ENCODE results near the gene SMAD9. TPM values are rescaled to one million over a fixed set of nuclear protein-coding genes. Genes with fewer than 3 reads are reported as not detected.

SMAD9 gene
- total RNA-seq, 2 experiments from 2014 or later, result not detected

DNA sequence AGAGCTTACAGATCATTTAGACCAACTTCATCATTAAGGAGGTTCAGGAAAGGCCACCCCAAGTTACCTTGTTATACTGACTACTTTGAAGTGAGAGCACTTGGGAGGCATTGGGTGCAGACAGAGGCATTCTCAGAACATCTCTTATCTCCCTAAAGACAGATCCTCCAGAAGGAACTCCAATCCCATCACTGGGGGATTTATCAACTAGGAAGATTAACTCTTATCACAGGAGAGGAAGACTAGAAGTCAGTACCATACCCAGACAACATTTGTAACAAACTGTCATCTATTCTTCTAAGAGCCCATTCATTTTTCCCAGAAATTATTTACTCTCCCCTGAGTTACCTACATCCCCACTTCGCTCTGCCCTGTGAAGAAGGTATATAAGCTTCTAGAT lies 106.8 kb downstream of the SMAD9 start:
- DNase-seq (no peak), ATAC-seq (ENCODE audit: low read depth) (no peak)
- POLR2A ChIA-PET, result no interaction called here
- Mint-ChIP-seq H3K9me3 (no peaks in the 10 kb centered on the region), H3K36me3 (no peaks in the 10 kb centered on the region), H3K27ac (no peak overlapping the region), H3K4me1 (peaks cover 4% of the 10 kb centered on the region), H3K27me3 (peaks cover 36% of the 10 kb centered on the region), H3K4me3 (no peak overlapping the region)

DNA sequence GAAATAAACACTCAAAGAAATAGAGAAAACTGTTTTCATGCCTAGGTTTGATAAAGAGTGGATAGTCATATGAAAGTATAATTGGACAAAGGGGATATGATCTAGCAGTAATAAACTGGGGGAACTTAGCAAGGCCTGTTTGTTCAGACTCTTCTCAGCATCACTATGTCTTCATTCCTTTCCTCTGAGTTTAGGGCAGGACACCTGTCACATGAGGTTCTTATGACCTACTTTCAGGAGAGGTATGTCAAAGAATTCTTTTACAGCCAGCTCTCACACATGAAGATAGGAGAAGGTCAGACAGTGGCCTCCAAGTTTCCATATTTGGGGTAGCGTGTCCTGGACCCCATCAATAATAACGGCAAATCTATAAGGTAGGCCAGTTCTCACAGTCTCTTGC lies 112.4 kb downstream of the SMAD9 start:
- POLR2A ChIA-PET, result no interaction called here
- Mint-ChIP-seq H3K27ac (no peak overlapping the region), H3K4me1 (no peaks in the 10 kb centered on the region), H3K9me3 (no peaks in the 10 kb centered on the region), H3K36me3 (no peaks in the 10 kb centered on the region), H3K4me3 (no peak overlapping the region), H3K27me3 (peaks cover 45% of the 10 kb centered on the region)
- ATAC-seq (ENCODE audit: low read depth), result no peak
- DNase-seq, result no peak

DNA sequence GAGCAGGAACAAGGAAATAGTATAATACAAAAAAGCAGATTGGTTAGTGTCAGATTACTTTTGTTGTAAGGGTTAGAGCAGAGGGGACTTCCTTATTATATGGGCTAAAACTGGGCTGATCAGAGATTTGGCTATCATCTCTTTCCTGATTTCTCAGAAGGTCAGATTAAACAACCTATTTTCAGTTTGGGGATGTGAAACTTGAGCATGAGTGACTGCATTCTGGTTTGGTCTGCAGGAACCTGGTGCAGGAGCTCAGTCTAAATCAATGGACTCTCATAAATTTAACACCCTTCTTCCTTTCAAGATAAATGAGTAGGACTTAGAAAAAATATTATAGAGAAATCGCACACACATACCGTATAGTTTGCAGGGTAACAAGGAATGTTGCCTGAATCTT lies 113.9 kb downstream of the SMAD9 start:
- POLR2A ChIA-PET, result no interaction called here

DNA sequence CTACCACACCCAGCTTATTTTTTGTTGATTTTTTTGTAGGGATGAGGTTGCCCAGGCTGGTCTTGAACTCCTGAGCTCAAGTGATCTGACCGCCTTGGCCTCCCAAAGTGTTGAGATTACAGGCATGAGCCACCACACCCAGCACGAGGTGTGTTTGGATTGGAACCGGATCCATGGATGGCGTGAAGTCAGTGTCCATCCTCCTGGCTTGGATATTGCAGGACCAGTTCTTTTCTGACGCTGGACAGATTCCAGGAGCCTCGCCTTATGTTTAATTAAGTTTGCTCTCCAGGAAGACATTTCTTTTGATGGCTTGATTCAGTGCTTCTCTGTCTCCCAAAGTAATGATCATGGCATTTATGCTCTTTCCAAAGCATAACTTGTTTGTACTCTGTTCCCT lies 115.5 kb downstream of the SMAD9 start:
- POLR2A ChIA-PET, result no interaction called here
- no peaks in the 10 kb centered on the region for H3K36me3 Mint-ChIP-seq

More for the DNA sequence above, 113.9 kb downstream of the SMAD9 start:
- ATAC-seq (ENCODE audit: low read depth) (no peak), DNase-seq (no peak)
- Mint-ChIP-seq H3K4me1 (no peaks in the 10 kb centered on the region), H3K4me3 (no peak overlapping the region), H3K9me3 (no peaks in the 10 kb centered on the region), H3K27me3 (peaks cover 38% of the 10 kb centered on the region), H3K27ac (no peak overlapping the region), H3K36me3 (no peaks in the 10 kb centered on the region)

DNA sequence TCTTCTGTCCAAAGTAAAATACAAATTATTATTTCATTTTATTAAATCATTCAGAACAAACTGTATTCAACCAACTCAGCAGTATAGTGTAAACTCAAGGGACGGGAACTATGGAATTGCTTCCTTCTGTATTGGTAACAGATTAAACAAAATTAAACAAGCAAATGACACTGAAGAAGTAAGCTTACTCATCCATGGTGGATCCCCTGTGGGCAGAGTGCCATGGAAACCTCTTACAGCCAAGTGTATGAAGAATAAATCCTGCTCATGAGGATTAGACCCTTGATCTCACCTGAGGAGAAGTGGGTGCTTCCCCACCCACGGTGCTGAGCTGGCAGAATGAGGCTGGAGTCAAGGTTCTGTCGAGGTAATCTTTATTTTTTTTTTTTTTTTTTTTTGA lies 119.0 kb downstream of the SMAD9 start:
- no peaks in the 10 kb centered on the region for H3K9me3 Mint-ChIP-seq
- no peak for DNase-seq
- H3K4me3 Mint-ChIP-seq, result no peak overlapping the region
- ATAC-seq (ENCODE audit: low read depth), result no peak
- H3K27me3 Mint-ChIP-seq, result peaks cover 19% of the 10 kb centered on the region
- no peaks in the 10 kb centered on the region for H3K4me1 Mint-ChIP-seq
- H3K36me3 Mint-ChIP-seq, result no peaks in the 10 kb centered on the region
- POLR2A ChIA-PET, result no interaction called here
- H3K27ac Mint-ChIP-seq, result no peak overlapping the region

More for the DNA sequence above, 115.5 kb downstream of the SMAD9 start:
- H3K4me3 Mint-ChIP-seq, result no peak overlapping the region
- ATAC-seq (ENCODE audit: low read depth) (no peak), DNase-seq (no peak)
- H3K9me3 Mint-ChIP-seq, result no peaks in the 10 kb centered on the region
- H3K4me1 Mint-ChIP-seq, result no peaks in the 10 kb centered on the region
- H3K27me3 Mint-ChIP-seq, result peaks cover 31% of the 10 kb centered on the region
- H3K27ac Mint-ChIP-seq, result no peak overlapping the region

DNA sequence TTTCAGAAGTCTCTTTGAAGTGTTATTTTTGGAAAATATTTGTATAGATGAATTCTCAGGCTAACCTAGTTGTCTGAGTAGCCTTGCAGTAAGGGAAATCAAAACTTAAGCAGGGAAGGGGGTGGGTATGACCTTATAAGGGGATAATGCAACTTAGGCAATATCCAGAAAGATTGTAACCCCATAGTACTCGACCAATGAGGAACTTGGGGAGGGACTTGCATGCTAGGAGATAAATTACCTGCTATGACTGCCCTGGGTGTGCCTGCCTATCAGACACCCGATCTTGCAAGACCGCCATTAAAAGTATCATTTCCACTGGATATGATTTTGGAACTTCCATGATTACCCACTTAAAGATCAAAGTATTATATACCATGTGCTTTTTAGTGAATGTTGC lies 124.0 kb downstream of the SMAD9 start:
- H3K27ac Mint-ChIP-seq, result no peak overlapping the region
- peaks cover 15% of the 10 kb centered on the region for H3K27me3 Mint-ChIP-seq
- ATAC-seq (ENCODE audit: low read depth) (no peak), DNase-seq (no peak)
- no peaks in the 10 kb centered on the region for H3K4me1 Mint-ChIP-seq
- no peaks in the 10 kb centered on the region for H3K9me3 Mint-ChIP-seq
- no peak overlapping the region for H3K4me3 Mint-ChIP-seq
- no peaks in the 10 kb centered on the region for H3K36me3 Mint-ChIP-seq
- POLR2A ChIA-PET, result no interaction called here

DNA sequence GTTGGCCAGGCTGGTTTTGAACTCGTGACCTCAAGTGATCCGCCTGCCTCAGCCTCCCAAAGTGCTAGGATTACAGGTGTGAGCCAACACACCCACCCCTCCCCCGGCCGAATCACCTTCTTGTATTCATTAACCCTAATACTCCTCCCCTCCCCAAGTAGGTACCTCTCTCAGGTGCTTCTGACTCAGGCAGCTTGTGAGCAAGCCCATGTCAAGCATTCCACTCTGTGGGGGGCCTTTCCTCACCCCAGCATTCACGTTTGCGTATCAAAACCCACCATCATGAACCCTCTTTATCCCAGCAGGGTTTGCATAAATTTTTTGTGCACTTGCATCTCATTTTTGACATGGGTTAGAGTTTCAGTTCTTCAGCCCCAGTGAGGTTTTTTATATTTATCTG lies 124.6 kb downstream of the SMAD9 start:
- H3K9me3 Mint-ChIP-seq, result no peaks in the 10 kb centered on the region
- no peak for ATAC-seq (ENCODE audit: low read depth)
- H3K4me1 Mint-ChIP-seq, result no peaks in the 10 kb centered on the region
- H3K36me3 Mint-ChIP-seq, result no peaks in the 10 kb centered on the region
- POLR2A ChIA-PET, result no interaction called here
- H3K4me3 Mint-ChIP-seq, result no peak overlapping the region
- no peak for DNase-seq
- no peak overlapping the region for H3K27ac Mint-ChIP-seq
- peaks cover 18% of the 10 kb centered on the region for H3K27me3 Mint-ChIP-seq

Other genes with a start within 250 kb of the SMAD9 start
- not detected for gene SERTM1, start 246.2 kb downstream of the SMAD9 start, total RNA-seq
- gene RFXAP, start 101.0 kb downstream of the SMAD9 start, total RNA-seq, result 10 to 100 TPM; 16.5 to 17.6 TPM
- 10 to 100 TPM; 22.5 to 27.2 TPM for gene ALG5, start 79.1 kb upstream of the SMAD9 start, total RNA-seq
- 100 to 1,000 TPM in 1 of 2 experiments, 10 to 100 TPM in 1; 98.8 to 105 TPM for gene EXOSC8, start 80.5 kb upstream of the SMAD9 start, total RNA-seq
- gene SUPT20H, start 139.4 kb upstream of the SMAD9 start, total RNA-seq, result 10 to 100 TPM; 79.6 to 88.4 TPM
- gene CSNK1A1L, start 185.4 kb upstream of the SMAD9 start, total RNA-seq, result not detected